CD4-positive, alpha-beta memory T cell (primary cell): ENCODE data around the gene JTB. TPM values are rescaled to one million over a fixed set of nuclear protein-coding genes. Genes with fewer than 3 reads are reported as not detected.
A peak's percentile ranks its signal among the peaks of the same experiment; 100 is the strongest.
"Not testable (repeated sequence)": the region's sequence is repeated elsewhere in the genome, so short reads cannot be mapped to it uniquely, and the experiment has no call there.

Experiments used
- CTCF ChIA-PET: fragments of 350-600 bp; sonication (Branson Sonifier 250); formaldehyde crosslinking; loops from one replicate; lab custom pipeline; 2021; ENCODE audit warnings: inconsistent platforms; ENCODE audit not compliant: partially characterized antibody; lab: Charles Lee
- POLR2A ChIA-PET: fragments of 350-600 bp; sonication (Branson Sonifier 250); formaldehyde crosslinking; loops from one replicate; lab custom pipeline; 2021; ENCODE audit not compliant: partially characterized antibody; lab: Charles Lee
- DNase-seq, 5 donors: peaks; one replicate each; pipeline versions ENCODE4 v3.0.0 to v3.0.0-alpha.2; 2020 to 2022; ENCODE audit warnings: mixed read lengths in 1 of 5
- H3K27ac ChIP-seq: one replicate; pipeline ENCODE4 v1.7.0; 2013; ENCODE audit warnings: low read depth, low read length
- H3K27me3 ChIP-seq: 2 replicates; pipeline ENCODE4 v1.7.0; 2013; ENCODE audit warnings: mild to moderate bottlenecking, low read length, moderate library complexity; ENCODE audit not compliant: insufficient read depth
- H3K36me3 ChIP-seq: 2 replicates; pipeline ENCODE4 v1.7.0; 2013; ENCODE audit warnings: mild to moderate bottlenecking, low read length, moderate library complexity; ENCODE audit not compliant: insufficient read depth
- H3K4me1 ChIP-seq: 2 replicates; pipeline ENCODE4 v1.7.0; 2013; ENCODE audit warnings: mild to moderate bottlenecking, low read length, moderate library complexity; ENCODE audit not compliant: insufficient read depth
- H3K4me3 ChIP-seq, 2 donors: one replicate each; pipeline ENCODE4 v1.7.0; 2013; ENCODE audit warnings: low read length in 2 of 2, mild to moderate bottlenecking in 1 of 2
- H3K9me3 ChIP-seq, 2 donors: one replicate each; pipeline ENCODE4 v1.7.0; 2013; ENCODE audit warnings: low read length in 2 of 2, control low read depth in 1 of 2; ENCODE audit not compliant: control insufficient read depth in 1 of 2
- H3K27ac Mint-ChIP-seq, 7 donors: one replicate each; pipeline ENCODE4 v1.8.0; 2020 to 2021; ENCODE audit warnings: mixed read lengths in 7 of 7, mild to moderate bottlenecking in 6 of 7, inconsistent platforms in 3 of 7, moderate library complexity in 3 of 7
- H3K27me3 Mint-ChIP-seq, 2 donors: one replicate each; pipeline ENCODE4 v1.8.0; 2020 to 2021; ENCODE audit warnings: mixed read lengths in 2 of 2
- H3K36me3 Mint-ChIP-seq, 2 donors: one replicate each; pipeline ENCODE4 v1.8.0; 2020 to 2021; ENCODE audit warnings: mixed read lengths in 2 of 2, inconsistent platforms in 1 of 2, mild to moderate bottlenecking in 1 of 2
- H3K4me1 Mint-ChIP-seq, 4 donors: one replicate each; pipeline ENCODE4 v1.8.0; 2020 to 2021; ENCODE audit warnings: mixed read lengths in 4 of 4, mild to moderate bottlenecking in 1 of 4
- H3K4me3 Mint-ChIP-seq, 8 donors: one replicate each; pipeline ENCODE4 v1.8.0; 2020 to 2021; ENCODE audit warnings: mixed read lengths in 8 of 8, mild to moderate bottlenecking in 7 of 8, moderate library complexity in 6 of 8, inconsistent platforms in 3 of 8
- H3K9me3 Mint-ChIP-seq, 8 donors: one replicate each; pipeline ENCODE4 v1.8.0; 2020 to 2021; ENCODE audit warnings: mixed read lengths in 8 of 8, mild to moderate bottlenecking in 5 of 8, inconsistent platforms in 3 of 8, moderate library complexity in 1 of 8
- intact Hi-C: fragments of 100-400 bp; cut with micrococcal nuclease; formaldehyde crosslinking; loops from one replicate; pipeline ENCODE4 v1.15.1; 2023
- polyA plus RNA-seq, 2 donors: library from polyadenylated mRNA; unstranded; fragments of 300-500 nt; fragmentation: Illumina TruSeq; gene quantifications; one replicate each; pipeline ENCODE4 v1.2.3, GENCODE V29; 2021
- total RNA-seq, 2 experiments: library from RNA; stranded (reverse); gene quantifications; one replicate each; pipeline ENCODE4 v1.2.3, GENCODE V29; 2021

Gene JTB
- total and polyA plus RNA-seq, 4 experiments from 2014 or later = 121 to 445 (median 207) TPM

- Mint-ChIP-seq H3K27ac (peak overlapping the region in 1 of 7 donors; percentile 33), H3K4me3 (peak overlapping the region in 1 of 8 donors; percentile 30), H3K4me1 (peaks cover 8 to 26% (median 17%) of the 10 kb centered on the region in 4 donors), H3K36me3 (peaks cover 0 to 11% of the 10 kb centered on the region in 2 donors)
- intact Hi-C loops, DNase-seq, H3K27me3 ChIP-seq, H3K27ac ChIP-seq, H3K4me3 ChIP-seq, H3K27me3 Mint-ChIP-seq, H3K9me3 ChIP-seq, H3K36me3 ChIP-seq, H3K9me3 Mint-ChIP-seq, CTCF ChIA-PET: not testable (repeated sequence)
- H3K4me1 ChIP-seq = peaks cover 12% of the 10 kb centered on the region
- POLR2A ChIA-PET = interaction anchor here (1.3 to 1.8 kb wide), 2 partner anchors 9 to 11 kb away, joined by 6 to 8 read pairs; partner anchors contain the start of gene RPS27
Observed at GRCh38 chr1:153981735-153982134, 4.3 kb upstream of the JTB start.

GRCh38 chr1:153979091-153979490 lies 1.6 kb upstream of the JTB start:
- H3K9me3 Mint-ChIP-seq, H3K4me3 ChIP-seq, H3K27ac ChIP-seq, DNase-seq, intact Hi-C loops, H3K9me3 ChIP-seq, H3K27me3 ChIP-seq, H3K27me3 Mint-ChIP-seq: not testable (repeated sequence)
- Mint-ChIP-seq H3K36me3 (peaks cover 14 to 33% of the 10 kb centered on the region in 2 donors), H3K4me1 (peaks cover 15 to 44% (median 28%) of the 10 kb centered on the region in 4 donors), H3K4me3 (peak overlapping the region in 5 of 8 donors; percentile 31 to 97 (median 66)), H3K27ac (peak overlapping the region in 2 of 7 donors; percentile 69 to 87)
- H3K36me3 ChIP-seq = peaks cover 14% of the 10 kb centered on the region
- ChIA-PET CTCF (interaction anchor here (1.9 to 2.2 kb wide), 3 partner anchors 9 to 34 kb away, joined by 6 to 35 read pairs (median 25); partner anchors contain the start of genes DENND4B, RAB13 and RPS27), POLR2A (interaction anchor here (2.0 to 7.4 kb wide), 8 partner anchors 9 to 203 kb away, joined by 9 to 164 read pairs (median 56); partner anchors contain the start of genes CREB3L4, CRTC2, DENND4B and GATAD2B)
- peaks cover 25% of the 10 kb centered on the region for H3K4me1 ChIP-seq

GRCh38 chr1:153978274-153978909 lies 918 bp upstream of the JTB start:
- H3K9me3 Mint-ChIP-seq = no peaks in the 10 kb centered on the region
- no peaks in the 10 kb centered on the region for H3K9me3 ChIP-seq
- peaks cover 21% of the 10 kb centered on the region for H3K36me3 ChIP-seq
- ChIA-PET POLR2A (interaction anchor here (0.9 to 7.4 kb wide), 21 partner anchors 10 to 447 kb away, joined by 3 to 164 read pairs (median 7); partner anchors contain the start of genes CHTOP, CREB3L4, CRTC2 and DENND4B), CTCF (interaction anchor here (1.0 to 5.2 kb wide), 8 partner anchors 10 to 182 kb away, joined by 3 to 55 read pairs (median 6); partner anchors contain the start of genes CREB3L4, DENND4B, GATAD2B and RAB13)
- H3K4me3 ChIP-seq = peak overlapping the region; percentile 94
- peak overlapping the region; percentile 92 for H3K27ac ChIP-seq
- no peaks in the 10 kb centered on the region for H3K27me3 Mint-ChIP-seq
- no peak for DNase-seq
- peaks cover 25% of the 10 kb centered on the region for H3K4me1 ChIP-seq
- H3K27me3 ChIP-seq = no peaks in the 10 kb centered on the region
- H3K36me3 Mint-ChIP-seq = peaks cover 15 to 35% of the 10 kb centered on the region in 2 donors
- intact Hi-C loops = no loop called here
- peak overlapping the region; percentile 87 to 97 (median 96) for H3K27ac Mint-ChIP-seq
- peak overlapping the region; percentile 93 to 98 (median 97) for H3K4me3 Mint-ChIP-seq
- H3K4me1 Mint-ChIP-seq = peaks cover 15 to 47% (median 28%) of the 10 kb centered on the region in 4 donors

- Histone ChIP-seq H3K27me3 (no peaks in the 10 kb centered on the region), H3K36me3 (peaks cover 29% of the 10 kb centered on the region), H3K27ac (peak overlapping the region; percentile 92), H3K4me3 (peak overlapping the region; percentile 94), H3K4me1 (peaks cover 25% of the 10 kb centered on the region), H3K9me3 (no peaks in the 10 kb centered on the region)
- Mint-ChIP-seq H3K4me3 (peak overlapping the region; percentile 93 to 98 (median 97)), H3K9me3 (no peaks in the 10 kb centered on the region), H3K27ac (peak overlapping the region; percentile 96 to 98 (median 97)), H3K36me3 (peaks cover 15 to 37% of the 10 kb centered on the region in 2 donors), H3K4me1 (peaks cover 18 to 61% (median 34%) of the 10 kb centered on the region in 4 donors), H3K27me3 (no peaks in the 10 kb centered on the region)
- ChIA-PET CTCF (interaction anchor here (0.9 to 5.2 kb wide), 8 partner anchors 10 to 327 kb away, joined by 3 to 55 read pairs (median 10); partner anchors contain the start of genes CREB3L4, CRTC2, DENND4B and GATAD2B), POLR2A (interaction anchor here (0.6 to 7.4 kb wide), 22 partner anchors 10 to 443 kb away, joined by 3 to 164 read pairs (median 6); partner anchors contain the start of genes CHTOP, CREB3L4, CRTC2 and DENND4B)
- intact Hi-C loops = loop anchor here (1.0 kb wide), 6 partner anchors 10 to 194 kb away; partner anchors contain the start of genes CREB3L4, CRTC2, GATAD2B and RPS27
- peak in 1 of 5 donors; percentile 16 for DNase-seq
Observed at GRCh38 chr1:153976819-153977249, 640 bp downstream of the JTB start.

GRCh38 chr1:153973525-153973924 lies 3.9 kb downstream of the JTB start:
- intact Hi-C loops = no loop called here
- peaks cover 15 to 37% of the 10 kb centered on the region in 2 donors for H3K36me3 Mint-ChIP-seq
- no peak overlapping the region for H3K27ac ChIP-seq
- H3K4me3 ChIP-seq = no peak overlapping the region
- H3K4me1 Mint-ChIP-seq = peaks cover 18 to 62% (median 33%) of the 10 kb centered on the region in 4 donors
- no peaks in the 10 kb centered on the region for H3K27me3 Mint-ChIP-seq
- peaks cover 24% of the 10 kb centered on the region for H3K4me1 ChIP-seq
- ChIA-PET POLR2A (interaction anchor here (1.2 to 7.4 kb wide), 5 partner anchors 10 to 51 kb away, joined by 3 to 164 read pairs (median 70); partner anchors contain the start of genes CRTC2, GATAD2B, RAB13 and RPS27), CTCF (interaction anchor here (1.7 to 5.2 kb wide), 2 partner anchors 9 to 177 kb away, joined by 6 to 55 read pairs; partner anchors contain the start of genes CREB3L4 and SLC39A1)
- peaks cover 29% of the 10 kb centered on the region for H3K36me3 ChIP-seq
- H3K9me3 ChIP-seq = no peaks in the 10 kb centered on the region
- H3K27me3 ChIP-seq = no peaks in the 10 kb centered on the region
- no peak for DNase-seq
- peak overlapping the region in 1 of 7 donors; percentile 49 for H3K27ac Mint-ChIP-seq
- no peak overlapping the region for H3K4me3 Mint-ChIP-seq
- no peaks in the 10 kb centered on the region for H3K9me3 Mint-ChIP-seq

GRCh38 chr1:153973071-153973470 lies 4.4 kb downstream of the JTB start:
- peak overlapping the region in 4 of 7 donors; percentile 49 to 72 (median 60) for H3K27ac Mint-ChIP-seq
- no peak for DNase-seq

More at GRCh38 chr1:153973071-153973470, 4.4 kb downstream of the JTB start:
- peaks cover 17 to 58% (median 31%) of the 10 kb centered on the region in 4 donors for H3K4me1 Mint-ChIP-seq
- intact Hi-C loops = no loop called here
- ChIA-PET CTCF (interaction anchor here (1.7 kb wide), 1 partner anchor 176 kb away, joined by 6 read pairs; no protein-coding TSS in a partner anchor), POLR2A (interaction anchor here (1.2 to 7.4 kb wide), 6 partner anchors 10 to 50 kb away, joined by 3 to 164 read pairs (median 40); partner anchors contain the start of genes CRTC2, GATAD2B, RAB13 and RPS27)
- no peaks in the 10 kb centered on the region for H3K9me3 ChIP-seq
- peaks cover 24% of the 10 kb centered on the region for H3K4me1 ChIP-seq
- peaks cover 29% of the 10 kb centered on the region for H3K36me3 ChIP-seq
- H3K36me3 Mint-ChIP-seq = peaks cover 15 to 37% of the 10 kb centered on the region in 2 donors
- no peak overlapping the region for H3K4me3 ChIP-seq
- H3K4me3 Mint-ChIP-seq = no peak overlapping the region
- H3K27me3 ChIP-seq = no peaks in the 10 kb centered on the region
- no peaks in the 10 kb centered on the region for H3K27me3 Mint-ChIP-seq
- no peak overlapping the region for H3K27ac ChIP-seq
- H3K9me3 Mint-ChIP-seq = no peaks in the 10 kb centered on the region
